NCI-H2196 (cell line): ENCODE data around the gene ZNF423.

Experiments
- DNase-seq: peaks from one replicate; lab custom pipeline; 2025; ENCODE audit not compliant: unreplicated experiment; lab: John Stamatoyannopoulos, UW

ZNF423 gene

GRCh38 chr16:49755313-49755620 lies 100.6 kb downstream of the ZNF423 start:
- no peak for DNase-seq

GRCh38 chr16:49754495-49755312 lies 101.2 kb downstream of the ZNF423 start:
- DNase-seq = no peak

- no peak for DNase-seq
These were observed 105.4 kb downstream of the ZNF423 start for GRCh38 chr16:49750341-49751000.

GRCh38 chr16:49749816-49750215 lies 106.1 kb downstream of the ZNF423 start:
- DNase-seq = no peak

GRCh38 chr16:49748322-49748721 lies 107.6 kb downstream of the ZNF423 start:
- DNase-seq = no peak

GRCh38 chr16:49747654-49748053 lies 108.3 kb downstream of the ZNF423 start:
- no peak for DNase-seq

GRCh38 chr16:49746545-49746944 lies 109.4 kb downstream of the ZNF423 start:
- DNase-seq = no peak

GRCh38 chr16:49745311-49745747 lies 110.6 kb downstream of the ZNF423 start:
- DNase-seq = no peak

GRCh38 chr16:49744244-49745220 lies 111.4 kb downstream of the ZNF423 start:
- DNase-seq = no peak

- DNase-seq = no peak
These were observed 112.3 kb downstream of the ZNF423 start for GRCh38 chr16:49743658-49744057.

GRCh38 chr16:49743203-49743464 lies 112.8 kb downstream of the ZNF423 start:
- DNase-seq = no peak

- no peak for DNase-seq
These were observed 113.3 kb downstream of the ZNF423 start for GRCh38 chr16:49742428-49743202.

GRCh38 chr16:49740256-49740655 lies 115.7 kb downstream of the ZNF423 start:
- no peak for DNase-seq

GRCh38 chr16:49739381-49739780 lies 116.5 kb downstream of the ZNF423 start:
- DNase-seq = no peak

GRCh38 chr16:49738832-49739231 lies 117.1 kb downstream of the ZNF423 start:
- DNase-seq = no peak

- no peak for DNase-seq
These were observed 117.9 kb downstream of the ZNF423 start for GRCh38 chr16:49738001-49738400.

GRCh38 chr16:49737541-49737940 lies 118.4 kb downstream of the ZNF423 start:
- DNase-seq = no peak

- no peak for DNase-seq
These were observed 121.6 kb downstream of the ZNF423 start for GRCh38 chr16:49734331-49734730.

GRCh38 chr16:49733313-49734009 lies 122.5 kb downstream of the ZNF423 start:
- no peak for DNase-seq

GRCh38 chr16:49731911-49732310 lies 124.0 kb downstream of the ZNF423 start:
- no peak for DNase-seq
